Parathyroid adenoma (tissue), 2 donors: ENCODE data around the gene CACNA1C.

Source experiments
- H2AFZ ChIP-seq: fragments of 300-600 bp; sonication (generic); one replicate; pipeline ENCODE4 v1.7.0; 2017; ENCODE audit warnings: antibody characterized with exemption, mild to moderate bottlenecking
- H3K27ac ChIP-seq: fragments of 300-600 bp; sonication (generic); one replicate; pipeline ENCODE4 v1.7.0; 2017
- H3K27me3 ChIP-seq: fragments of 300-600 bp; sonication (generic); one replicate; pipeline ENCODE4 v1.7.0; 2017; ENCODE audit warnings: low read length; ENCODE audit not compliant: control insufficient read depth, insufficient read depth
- H3K36me3 ChIP-seq: fragments of 300-600 bp; sonication (generic); one replicate; pipeline ENCODE4 v1.7.0; 2017; ENCODE audit warnings: low read length; ENCODE audit not compliant: control insufficient read depth, insufficient read depth
- H3K4me1 ChIP-seq: fragments of 300-600 bp; sonication (generic); one replicate; pipeline ENCODE4 v1.7.0; 2017; ENCODE audit warnings: control low read depth
- H3K4me2 ChIP-seq: fragments of 300-600 bp; sonication (generic); one replicate; pipeline ENCODE4 v1.7.0; 2017; ENCODE audit warnings: low read length
- H3K4me3 ChIP-seq: fragments of 300-600 bp; sonication (generic); one replicate; pipeline ENCODE4 v1.7.0; 2017; ENCODE audit warnings: low read depth, low read length
- H3K79me2 ChIP-seq: fragments of 300-600 bp; sonication (generic); one replicate; pipeline ENCODE4 v1.7.0; 2017; ENCODE audit warnings: control low read depth
- H3K9ac ChIP-seq: fragments of 300-600 bp; sonication (generic); one replicate; pipeline ENCODE4 v1.7.0; 2017; ENCODE audit warnings: mild to moderate bottlenecking
- H3K9me3 ChIP-seq: fragments of 300-600 bp; sonication (generic); one replicate; pipeline ENCODE4 v1.7.0; 2017; ENCODE audit warnings: low read length; ENCODE audit not compliant: control insufficient read depth
- TF ChIP-seq, protein P1 (sequence below): fragments of 300-600 bp; sonication (generic); IDR thresholded peaks from one replicate; pipeline ENCODE4 v1.7.0; 2017; ENCODE audit warnings: antibody characterized with exemption, mild to moderate bottlenecking
- donor health status: primary hyperparathyroidism.

The CACNA1C gene

DNA sequence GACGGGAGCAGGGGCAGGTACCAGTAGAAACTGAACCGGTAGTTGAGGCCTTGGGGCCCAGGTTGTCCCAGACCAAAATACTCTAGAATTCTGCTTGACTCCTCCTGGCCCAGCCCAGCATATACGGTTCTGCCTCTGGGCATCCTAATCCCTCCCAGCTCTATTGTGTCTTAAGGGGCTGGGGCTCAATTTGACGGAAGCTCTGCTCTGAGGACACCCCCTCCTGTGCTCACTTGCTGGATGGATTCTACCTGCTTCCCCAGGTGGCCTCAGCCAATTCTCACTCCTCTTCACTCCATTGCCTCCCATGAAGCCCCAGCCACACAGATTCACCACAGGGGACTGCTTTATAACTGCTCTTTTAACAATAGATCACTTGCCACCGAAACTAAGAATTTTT is 522.5 kb downstream of the CACNA1C start:
- H3K9me3 ChIP-seq = no peaks in the 10 kb centered on the region
- H3K4me3 ChIP-seq = no peak overlapping the region
- H3K4me2 ChIP-seq = no peak overlapping the region
- no peaks in the 10 kb centered on the region for H3K27me3 ChIP-seq
- no peaks in the 10 kb centered on the region for H3K4me1 ChIP-seq
- H3K27ac ChIP-seq = no peak overlapping the region
- H3K36me3 ChIP-seq = no peaks in the 10 kb centered on the region
- no peak overlapping the region for H2AFZ ChIP-seq
- no peaks in the 10 kb centered on the region for H3K79me2 ChIP-seq
- TF ChIP-seq, protein P1, sequence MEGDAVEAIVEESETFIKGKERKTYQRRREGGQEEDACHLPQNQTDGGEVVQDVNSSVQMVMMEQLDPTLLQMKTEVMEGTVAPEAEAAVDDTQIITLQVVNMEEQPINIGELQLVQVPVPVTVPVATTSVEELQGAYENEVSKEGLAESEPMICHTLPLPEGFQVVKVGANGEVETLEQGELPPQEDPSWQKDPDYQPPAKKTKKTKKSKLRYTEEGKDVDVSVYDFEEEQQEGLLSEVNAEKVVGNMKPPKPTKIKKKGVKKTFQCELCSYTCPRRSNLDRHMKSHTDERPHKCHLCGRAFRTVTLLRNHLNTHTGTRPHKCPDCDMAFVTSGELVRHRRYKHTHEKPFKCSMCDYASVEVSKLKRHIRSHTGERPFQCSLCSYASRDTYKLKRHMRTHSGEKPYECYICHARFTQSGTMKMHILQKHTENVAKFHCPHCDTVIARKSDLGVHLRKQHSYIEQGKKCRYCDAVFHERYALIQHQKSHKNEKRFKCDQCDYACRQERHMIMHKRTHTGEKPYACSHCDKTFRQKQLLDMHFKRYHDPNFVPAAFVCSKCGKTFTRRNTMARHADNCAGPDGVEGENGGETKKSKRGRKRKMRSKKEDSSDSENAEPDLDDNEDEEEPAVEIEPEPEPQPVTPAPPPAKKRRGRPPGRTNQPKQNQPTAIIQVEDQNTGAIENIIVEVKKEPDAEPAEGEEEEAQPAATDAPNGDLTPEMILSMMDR = no peak
- no peak overlapping the region for H3K9ac ChIP-seq

DNA sequence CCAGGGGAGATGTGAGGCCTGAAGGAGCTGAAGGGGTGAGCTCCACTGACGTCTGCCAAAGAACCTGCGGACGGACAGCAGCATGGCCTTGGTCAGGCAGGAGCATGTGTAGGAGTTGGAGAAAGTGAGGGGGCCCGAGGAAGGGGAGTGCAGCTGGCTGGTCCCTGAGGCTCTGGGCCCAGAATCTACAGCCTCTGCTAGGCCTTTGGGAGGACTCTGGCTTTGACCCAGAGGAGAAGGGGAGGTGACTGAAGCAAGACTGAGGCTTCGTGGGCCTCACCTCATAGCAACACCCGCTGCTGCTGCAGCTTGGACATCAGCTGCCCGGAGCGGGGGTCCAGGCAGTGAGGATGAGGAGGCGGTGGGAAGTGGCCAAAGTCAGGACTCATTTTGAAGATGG is 525.4 kb downstream of the CACNA1C start:
- TF ChIP-seq, protein P1 = no peak
- H3K36me3 ChIP-seq = no peaks in the 10 kb centered on the region
- no peak overlapping the region for H3K4me3 ChIP-seq
- no peaks in the 10 kb centered on the region for H3K4me1 ChIP-seq
- H3K9ac ChIP-seq = no peak overlapping the region
- H3K9me3 ChIP-seq = no peaks in the 10 kb centered on the region
- no peaks in the 10 kb centered on the region for H3K27me3 ChIP-seq
- H3K4me2 ChIP-seq = no peak overlapping the region
- no peak overlapping the region for H2AFZ ChIP-seq
- no peaks in the 10 kb centered on the region for H3K79me2 ChIP-seq
- no peak overlapping the region for H3K27ac ChIP-seq

- no peak overlapping the region for H3K4me2 ChIP-seq
- no peaks in the 10 kb centered on the region for H3K36me3 ChIP-seq
- no peaks in the 10 kb centered on the region for H3K79me2 ChIP-seq
- H2AFZ ChIP-seq = no peak overlapping the region
- H3K9ac ChIP-seq = no peak overlapping the region
- no peaks in the 10 kb centered on the region for H3K4me1 ChIP-seq
- TF ChIP-seq, protein P1 = no peak
- H3K27ac ChIP-seq = no peak overlapping the region
- no peak overlapping the region for H3K4me3 ChIP-seq
- no peaks in the 10 kb centered on the region for H3K9me3 ChIP-seq
- H3K27me3 ChIP-seq = no peaks in the 10 kb centered on the region
These were observed 526.0 kb downstream of the CACNA1C start for GRCh38 chr12:2578772-2579171.

DNA sequence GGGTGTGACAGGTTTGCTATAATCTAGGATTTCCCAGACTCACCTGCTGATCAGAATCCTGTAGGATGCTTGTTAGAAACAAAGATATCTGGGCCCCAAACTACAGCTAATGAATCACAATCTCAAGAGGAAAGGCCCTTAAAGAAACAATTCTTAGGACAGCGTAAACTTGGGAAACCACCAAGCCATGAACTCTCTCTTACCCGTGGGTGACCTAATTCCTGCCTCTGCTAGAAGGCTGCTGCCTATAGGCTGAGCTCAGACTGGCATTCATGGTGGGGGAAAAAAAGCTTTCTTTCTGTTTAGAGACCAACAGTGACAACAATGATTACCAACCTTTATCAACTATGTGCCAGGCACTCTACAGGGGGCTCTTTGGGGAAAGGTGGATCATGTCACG is 528.0 kb downstream of the CACNA1C start:
- H3K27ac ChIP-seq = no peak overlapping the region
- no peaks in the 10 kb centered on the region for H3K27me3 ChIP-seq

More for the DNA sequence above, 528.0 kb downstream of the CACNA1C start:
- H3K9ac ChIP-seq = no peak overlapping the region
- H3K4me3 ChIP-seq = no peak overlapping the region
- TF ChIP-seq, protein P1 = no peak
- no peaks in the 10 kb centered on the region for H3K79me2 ChIP-seq
- no peaks in the 10 kb centered on the region for H3K9me3 ChIP-seq
- H3K36me3 ChIP-seq = no peaks in the 10 kb centered on the region
- no peak overlapping the region for H3K4me2 ChIP-seq
- no peaks in the 10 kb centered on the region for H3K4me1 ChIP-seq
- no peak overlapping the region for H2AFZ ChIP-seq
